ENCODE measurements around the gene KLHL1.

KLHL1 gene

DNA sequence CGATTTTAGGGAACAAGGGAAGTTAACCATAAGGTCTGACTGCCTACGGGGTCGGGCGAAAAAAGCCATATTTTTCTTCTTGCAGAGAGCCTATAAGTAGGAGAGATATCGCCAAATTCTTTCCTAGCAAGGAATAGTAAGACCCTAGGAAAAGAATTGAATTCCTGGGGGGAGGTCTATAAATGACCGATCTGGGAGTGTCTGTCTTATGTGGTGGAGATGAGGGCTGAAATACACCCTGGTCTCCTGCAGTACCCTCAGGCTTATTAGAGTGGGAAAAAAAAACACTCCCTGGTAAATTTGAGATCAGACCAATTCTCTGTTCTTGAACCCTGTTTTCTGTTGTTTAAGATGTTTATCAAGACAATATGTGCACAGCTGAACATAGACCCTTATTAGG is 448.1 kb downstream of the KLHL1 start:
- no peak for DNase-seq

DNA sequence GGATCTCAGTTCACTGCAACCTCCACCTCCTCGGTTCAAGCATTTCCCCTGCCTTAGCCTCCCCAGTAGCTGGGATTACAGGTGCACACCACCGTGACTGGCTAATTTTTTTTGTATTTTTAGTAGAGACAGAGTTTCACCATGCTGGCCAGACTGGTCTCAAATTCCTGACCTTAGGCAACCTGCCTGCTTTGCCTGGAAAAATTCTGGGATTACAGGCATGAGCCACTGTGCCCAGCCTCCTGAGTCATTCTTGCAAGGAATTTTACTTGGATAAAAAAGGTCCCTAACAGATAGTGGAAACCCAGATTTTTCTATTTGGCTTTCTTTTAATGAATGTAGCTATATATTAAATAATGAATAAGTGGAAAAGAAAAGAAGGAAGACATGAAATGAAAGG is 450.6 kb downstream of the KLHL1 start:
- no peak for DNase-seq

DNA sequence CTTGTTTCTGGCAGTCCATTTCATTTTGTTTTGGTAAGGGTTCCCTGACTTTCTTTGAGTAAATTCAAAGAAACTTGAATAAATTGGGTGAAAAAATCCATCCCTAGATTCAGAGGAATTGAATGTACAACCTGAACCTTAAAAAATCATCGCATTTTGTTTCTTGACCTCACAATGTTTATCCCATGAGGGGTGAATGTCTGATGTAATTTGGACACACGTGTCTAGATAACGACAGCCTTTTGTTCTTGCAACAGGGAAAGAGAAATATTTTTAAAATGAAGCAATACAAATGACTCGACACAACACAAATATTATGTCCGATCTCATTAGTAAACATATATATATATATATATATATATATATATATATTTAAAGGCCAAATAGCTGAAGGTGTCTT is 453.9 kb downstream of the KLHL1 start:
- DNase-seq: no peak

Measured in hematopoietic multipotent progenitor cell treated with erythropoietin and hydrocortisone succinate and interleukin-3 and kit ligand, for 8 days (in vitro differentiated cells).